KOPT-K1 (cell line): ENCODE results near the gene GTF3C2.
"Not testable (repeated sequence)": the region's sequence is repeated elsewhere in the genome, so short reads cannot be mapped to it uniquely, and the experiment has no call there.

ENCODE experiments used
- H3K27ac ChIP-seq: fragments of 200-600 bp; sonication (generic); 2 replicates; pipeline ENCODE4 v1.5.1; 2016; ENCODE audit warnings: antibody characterized with exemption, mild to moderate bottlenecking, low read depth, low read length; ENCODE audit not compliant: poor library complexity, severe bottlenecking
- H3K36me3 ChIP-seq: fragments of 200-600 bp; sonication (generic); 2 replicates; pipeline ENCODE4 v1.5.1; 2017; ENCODE audit warnings: antibody characterized with exemption, mild to moderate bottlenecking, low read length, moderate library complexity; ENCODE audit not compliant: insufficient read depth
- H3K9me3 ChIP-seq: fragments of 200-600 bp; sonication (generic); 2 replicates; pipeline ENCODE4 v1.5.1; 2017; ENCODE audit warnings: antibody characterized with exemption, low read length, mild to moderate bottlenecking; ENCODE audit not compliant: insufficient read depth, poor library complexity, severe bottlenecking

GTF3C2 gene

GRCh38 chr2:27303093-27304025 is 53.2 kb downstream of the GTF3C2 start:
- Histone ChIP-seq H3K36me3 (peaks cover 5% of the 10 kb centered on the region; the same call in 1 of the 2 replicates), H3K27ac (no peak overlapping the region), H3K9me3 (no peaks in the 10 kb centered on the region)

- not testable (repeated sequence) for H3K27ac ChIP-seq, H3K9me3 ChIP-seq, H3K36me3 ChIP-seq
Observed at GRCh38 chr2:27300606-27301005, 56.0 kb downstream of the GTF3C2 start.

- no peaks in the 10 kb centered on the region for H3K36me3 ChIP-seq
- no peaks in the 10 kb centered on the region for H3K9me3 ChIP-seq
- no peak overlapping the region for H3K27ac ChIP-seq
Observed at GRCh38 chr2:27298391-27299080, 58.0 kb downstream of the GTF3C2 start.

GRCh38 chr2:27297195-27297594 is 59.4 kb downstream of the GTF3C2 start:
- H3K36me3 ChIP-seq = no peaks in the 10 kb centered on the region

GRCh38 chr2:27296481-27296880 is 60.1 kb downstream of the GTF3C2 start:
- Histone ChIP-seq H3K27ac (no peak overlapping the region), H3K9me3 (no peaks in the 10 kb centered on the region), H3K36me3 (no peaks in the 10 kb centered on the region)

More at GRCh38 chr2:27297195-27297594, 59.4 kb downstream of the GTF3C2 start:
- Histone ChIP-seq H3K27ac (no peak overlapping the region), H3K9me3 (no peaks in the 10 kb centered on the region)

- no peaks in the 10 kb centered on the region for H3K9me3 ChIP-seq
- H3K36me3 ChIP-seq = no peaks in the 10 kb centered on the region
- no peak overlapping the region for H3K27ac ChIP-seq
Observed at GRCh38 chr2:27294928-27295327, 61.6 kb downstream of the GTF3C2 start.

GRCh38 chr2:27291865-27292264 is 64.7 kb downstream of the GTF3C2 start:
- no peak overlapping the region for H3K27ac ChIP-seq
- H3K36me3 ChIP-seq = no peaks in the 10 kb centered on the region
- H3K9me3 ChIP-seq = no peaks in the 10 kb centered on the region

- Histone ChIP-seq H3K9me3 (no peaks in the 10 kb centered on the region), H3K27ac (no peak overlapping the region), H3K36me3 (no peaks in the 10 kb centered on the region)
Observed at GRCh38 chr2:27290549-27290948, 66.0 kb downstream of the GTF3C2 start.

- H3K27ac ChIP-seq = no peak overlapping the region
- H3K9me3 ChIP-seq = no peaks in the 10 kb centered on the region
- no peaks in the 10 kb centered on the region for H3K36me3 ChIP-seq
Observed at GRCh38 chr2:27288610-27289009, 68.0 kb downstream of the GTF3C2 start.

- Histone ChIP-seq H3K36me3 (no peaks in the 10 kb centered on the region), H3K27ac (no peak overlapping the region), H3K9me3 (no peaks in the 10 kb centered on the region)
Observed at GRCh38 chr2:27285481-27285880, 71.1 kb downstream of the GTF3C2 start.

- no peak overlapping the region for H3K27ac ChIP-seq
- no peaks in the 10 kb centered on the region for H3K9me3 ChIP-seq
- no peaks in the 10 kb centered on the region for H3K36me3 ChIP-seq
Observed at GRCh38 chr2:27284996-27285395, 71.6 kb downstream of the GTF3C2 start.

- Histone ChIP-seq H3K9me3 (no peaks in the 10 kb centered on the region), H3K36me3 (no peaks in the 10 kb centered on the region), H3K27ac (no peak overlapping the region)
Observed at GRCh38 chr2:27282892-27283291, 73.7 kb downstream of the GTF3C2 start.

GRCh38 chr2:27281855-27282559 is 74.6 kb downstream of the GTF3C2 start, which contains the start of gene TRIM54:
Gene TRIM54, plus strand, starts transcription at chr2:27282429. Its CDS starts 303 bp downstream, at chr2:27282732.
- no peak within 1 kb of the TSS for H3K27ac ChIP-seq

GRCh38 chr2:27281442-27281841 is 75.1 kb downstream of the GTF3C2 start:
- H3K27ac ChIP-seq = no peak overlapping the region
- H3K36me3 ChIP-seq = no peaks in the 10 kb centered on the region

More at GRCh38 chr2:27281855-27282559, 74.6 kb downstream of the GTF3C2 start, which contains the start of gene TRIM54:
- Histone ChIP-seq H3K9me3 (no peaks in the 10 kb centered on the region), H3K36me3 (no peaks in the 10 kb centered on the region)

GRCh38 chr2:27280826-27281225 is 75.7 kb downstream of the GTF3C2 start:
- Histone ChIP-seq H3K9me3 (no peaks in the 10 kb centered on the region), H3K36me3 (no peaks in the 10 kb centered on the region), H3K27ac (no peak overlapping the region)

More at GRCh38 chr2:27281442-27281841, 75.1 kb downstream of the GTF3C2 start:
- no peaks in the 10 kb centered on the region for H3K9me3 ChIP-seq
